ENCODE results near the gene NUCB1. TPM values are rescaled to one million over a fixed set of nuclear protein-coding genes. Genes with fewer than 3 reads are reported as not detected.

NUCB1 gene
- total and polyA plus RNA-seq, 9 of the 15 experiments (the other 6 are each of a cell fraction or from before 2014, with no cell fraction given): 3.1 to 153 (median 71.7) TPM

DNA sequence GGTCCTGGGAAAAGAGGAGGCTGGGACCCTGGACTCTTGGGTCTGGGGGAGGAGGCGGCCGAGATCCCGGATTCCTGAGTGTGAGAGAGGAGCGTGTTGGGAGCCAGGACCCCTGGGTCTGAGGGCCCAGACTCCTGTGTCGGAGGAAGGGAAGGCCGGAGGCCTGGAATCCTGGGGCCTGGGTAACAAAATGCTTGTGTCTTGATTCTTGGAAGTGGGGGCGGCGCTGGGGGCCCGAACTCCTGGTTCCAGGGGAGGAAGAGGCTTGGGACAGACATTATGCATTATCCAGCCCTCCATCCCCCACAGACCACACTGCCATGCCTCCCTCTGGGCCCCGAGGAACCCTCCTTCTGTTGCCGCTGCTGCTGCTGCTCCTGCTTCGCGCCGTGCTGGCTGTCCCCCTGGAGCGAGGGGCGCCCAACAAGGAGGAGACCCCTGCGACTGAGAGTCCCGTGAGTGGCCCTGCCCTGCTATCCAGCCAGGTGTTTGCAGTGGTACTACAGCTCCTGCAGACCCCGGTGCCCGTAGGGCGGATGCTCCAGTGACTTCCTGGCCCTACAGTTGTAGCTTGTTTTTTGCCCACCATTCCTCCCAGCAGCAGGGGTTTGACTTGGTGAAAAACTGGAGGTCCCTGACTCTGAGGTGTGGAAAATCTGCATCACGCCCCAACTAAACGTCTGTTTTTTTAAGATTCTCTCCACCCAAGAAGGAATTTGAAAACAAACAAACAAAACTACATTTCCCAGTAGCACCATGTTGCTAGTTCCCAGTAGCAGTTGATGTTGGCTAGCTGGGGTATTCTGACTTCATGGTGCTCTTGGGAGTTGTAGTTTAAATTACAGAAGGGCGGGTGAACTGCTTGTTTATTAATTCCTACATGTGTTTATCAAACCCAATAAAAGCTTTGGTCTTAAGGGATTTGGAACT, 630 bp downstream of the NUCB1 start (continued):
- TF ChIP-seq HSF4 (CRISPR knock-in tag; IDR thresholded peaks at IDR 0.05; ENCODE audit: borderline replicate concordance): no peak
- no peak for TF ChIP-seq ZNF239 (CRISPR knock-in tag; IDR thresholded peaks at IDR 0.05)
- TF ChIP-seq ZNF12 (CRISPR knock-in tag; IDR thresholded peaks at IDR 0.05): no peak
- TF ChIP-seq HDAC6 (IDR thresholded peaks at IDR 0.05; ENCODE audit: low read depth, low read length): no peak
- peak; percentile 18 for TF ChIP-seq KDM5B (IDR thresholded peaks at IDR 0.05; ENCODE audit: insufficient replicate concordance, low read depth, low read length)
- TF ChIP-seq, protein P1, sequence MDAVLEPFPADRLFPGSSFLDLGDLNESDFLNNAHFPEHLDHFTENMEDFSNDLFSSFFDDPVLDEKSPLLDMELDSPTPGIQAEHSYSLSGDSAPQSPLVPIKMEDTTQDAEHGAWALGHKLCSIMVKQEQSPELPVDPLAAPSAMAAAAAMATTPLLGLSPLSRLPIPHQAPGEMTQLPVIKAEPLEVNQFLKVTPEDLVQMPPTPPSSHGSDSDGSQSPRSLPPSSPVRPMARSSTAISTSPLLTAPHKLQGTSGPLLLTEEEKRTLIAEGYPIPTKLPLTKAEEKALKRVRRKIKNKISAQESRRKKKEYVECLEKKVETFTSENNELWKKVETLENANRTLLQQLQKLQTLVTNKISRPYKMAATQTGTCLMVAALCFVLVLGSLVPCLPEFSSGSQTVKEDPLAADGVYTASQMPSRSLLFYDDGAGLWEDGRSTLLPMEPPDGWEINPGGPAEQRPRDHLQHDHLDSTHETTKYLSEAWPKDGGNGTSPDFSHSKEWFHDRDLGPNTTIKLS (IDR thresholded peaks at IDR 0.05; ENCODE audit: borderline replicate concordance, low read depth): no peak
- TF ChIP-seq JUND (IDR thresholded peaks at IDR 0.05; ENCODE audit: borderline replicate concordance, low read depth, low read length): no peak
- no peak for TF ChIP-seq JUND (tag; IDR thresholded peaks at IDR 0.05; ENCODE audit: borderline replicate concordance, low read depth, low read length)
- TF ChIP-seq ZNF24 (IDR thresholded peaks at IDR 0.05): no peak
- TF ChIP-seq PHB2 (IDR thresholded peaks at IDR 0.05; ENCODE audit: low read depth): no peak; the same call in 1 of the 2 replicates
- TF ChIP-seq, protein P2, sequence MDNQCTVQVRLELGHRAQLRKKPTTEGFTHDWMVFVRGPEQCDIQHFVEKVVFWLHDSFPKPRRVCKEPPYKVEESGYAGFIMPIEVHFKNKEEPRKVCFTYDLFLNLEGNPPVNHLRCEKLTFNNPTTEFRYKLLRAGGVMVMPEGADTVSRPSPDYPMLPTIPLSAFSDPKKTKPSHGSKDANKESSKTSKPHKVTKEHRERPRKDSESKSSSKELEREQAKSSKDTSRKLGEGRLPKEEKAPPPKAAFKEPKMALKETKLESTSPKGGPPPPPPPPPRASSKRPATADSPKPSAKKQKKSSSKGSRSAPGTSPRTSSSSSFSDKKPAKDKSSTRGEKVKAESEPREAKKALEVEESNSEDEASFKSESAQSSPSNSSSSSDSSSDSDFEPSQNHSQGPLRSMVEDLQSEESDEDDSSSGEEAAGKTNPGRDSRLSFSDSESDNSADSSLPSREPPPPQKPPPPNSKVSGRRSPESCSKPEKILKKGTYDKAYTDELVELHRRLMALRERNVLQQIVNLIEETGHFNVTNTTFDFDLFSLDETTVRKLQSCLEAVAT (IDR thresholded peaks at IDR 0.05): no peak
- no peak for TF ChIP-seq NR2C2 (CRISPR knock-in tag; IDR thresholded peaks at IDR 0.05)
- no peak; the same call in 1 of the 2 replicates for TF ChIP-seq NR2C2 (tag; IDR thresholded peaks at IDR 0.05)
- TF ChIP-seq, protein P3, sequence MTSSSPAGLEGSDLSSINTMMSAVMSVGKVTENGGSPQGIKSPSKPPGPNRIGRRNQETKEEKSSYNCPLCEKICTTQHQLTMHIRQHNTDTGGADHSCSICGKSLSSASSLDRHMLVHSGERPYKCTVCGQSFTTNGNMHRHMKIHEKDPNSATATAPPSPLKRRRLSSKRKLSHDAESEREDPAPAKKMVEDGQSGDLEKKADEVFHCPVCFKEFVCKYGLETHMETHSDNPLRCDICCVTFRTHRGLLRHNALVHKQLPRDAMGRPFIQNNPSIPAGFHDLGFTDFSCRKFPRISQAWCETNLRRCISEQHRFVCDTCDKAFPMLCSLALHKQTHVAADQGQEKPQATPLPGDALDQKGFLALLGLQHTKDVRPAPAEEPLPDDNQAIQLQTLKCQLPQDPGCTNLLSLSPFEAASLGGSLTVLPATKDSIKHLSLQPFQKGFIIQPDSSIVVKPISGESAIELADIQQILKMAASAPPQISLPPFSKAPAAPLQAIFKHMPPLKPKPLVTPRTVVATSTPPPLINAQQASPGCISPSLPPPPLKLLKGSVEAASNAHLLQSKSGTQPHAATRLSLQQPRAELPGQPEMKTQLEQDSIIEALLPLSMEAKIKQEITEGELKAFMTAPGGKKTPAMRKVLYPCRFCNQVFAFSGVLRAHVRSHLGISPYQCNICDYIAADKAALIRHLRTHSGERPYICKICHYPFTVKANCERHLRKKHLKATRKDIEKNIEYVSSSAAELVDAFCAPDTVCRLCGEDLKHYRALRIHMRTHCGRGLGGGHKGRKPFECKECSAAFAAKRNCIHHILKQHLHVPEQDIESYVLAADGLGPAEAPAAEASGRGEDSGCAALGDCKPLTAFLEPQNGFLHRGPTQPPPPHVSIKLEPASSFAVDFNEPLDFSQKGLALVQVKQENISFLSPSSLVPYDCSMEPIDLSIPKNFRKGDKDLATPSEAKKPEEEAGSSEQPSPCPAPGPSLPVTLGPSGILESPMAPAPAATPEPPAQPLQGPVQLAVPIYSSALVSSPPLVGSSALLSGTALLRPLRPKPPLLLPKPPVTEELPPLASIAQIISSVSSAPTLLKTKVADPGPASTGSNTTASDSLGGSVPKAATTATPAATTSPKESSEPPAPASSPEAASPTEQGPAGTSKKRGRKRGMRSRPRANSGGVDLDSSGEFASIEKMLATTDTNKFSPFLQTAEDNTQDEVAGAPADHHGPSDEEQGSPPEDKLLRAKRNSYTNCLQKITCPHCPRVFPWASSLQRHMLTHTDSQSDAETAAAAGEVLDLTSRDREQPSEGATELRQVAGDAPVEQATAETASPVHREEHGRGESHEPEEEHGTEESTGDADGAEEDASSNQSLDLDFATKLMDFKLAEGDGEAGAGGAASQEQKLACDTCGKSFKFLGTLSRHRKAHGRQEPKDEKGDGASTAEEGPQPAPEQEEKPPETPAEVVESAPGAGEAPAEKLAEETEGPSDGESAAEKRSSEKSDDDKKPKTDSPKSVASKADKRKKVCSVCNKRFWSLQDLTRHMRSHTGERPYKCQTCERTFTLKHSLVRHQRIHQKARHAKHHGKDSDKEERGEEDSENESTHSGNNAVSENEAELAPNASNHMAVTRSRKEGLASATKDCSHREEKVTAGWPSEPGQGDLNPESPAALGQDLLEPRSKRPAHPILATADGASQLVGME (CRISPR knock-in tag; IDR thresholded peaks at IDR 0.05): no peak
- TF ChIP-seq ZNF717 (CRISPR knock-in tag; IDR thresholded peaks at IDR 0.05): no peak
- no peak for TF ChIP-seq STAT5A (IDR thresholded peaks at IDR 0.05; ENCODE audit: borderline replicate concordance, low read length)
- no peak for TF ChIP-seq U2AF2 (optimal IDR thresholded peaks at IDR 0.05; ENCODE audit: low read depth, low read length)
- 0 out of 2 replicates have a peak, but pooled peaks have one; percentile 53 for TF ChIP-seq ZNF644 (tag; IDR thresholded peaks at IDR 0.05; ENCODE audit: low read depth)
- no peak for TF ChIP-seq ETS2 (tag; IDR thresholded peaks at IDR 0.05; ENCODE audit: borderline replicate concordance, poor library complexity, severe bottlenecking)
